Aorta (tissue), 5 donors: ENCODE data around the gene ACTL7A. TPM values are rescaled to one million over a fixed set of nuclear protein-coding genes. Genes with fewer than 3 reads are reported as not detected.
"Not testable (repeated sequence)": the region's sequence is repeated elsewhere in the genome, so short reads cannot be mapped to it uniquely, and the experiment has no call there.

Experiments used
- ATAC-seq: fragments of 200-7000 bp; cut with Tn5 transposase; one replicate; pipeline ENCODE4 v1.9.1; 2022; ENCODE audit warnings: moderate library complexity; ENCODE audit not compliant: low FRiP score
- DNase-seq, 2 donors: peaks; one replicate each; pipeline ENCODE4 v3.0.0-alpha.2; 2020
- H3K27ac ChIP-seq, 2 donors: one replicate each; pipeline ENCODE4 v1.5.1; 2013; ENCODE audit warnings: low read length in 2 of 2, mild to moderate bottlenecking in 2 of 2, moderate library complexity in 2 of 2, control low read depth in 1 of 2, inconsistent platforms in 1 of 2, low read depth in 1 of 2
- H3K27me3 ChIP-seq, 2 donors: one replicate each; pipeline ENCODE4 v1.6.1; 2013; ENCODE audit warnings: control low read depth in 1 of 2, low read length in 1 of 2, mild to moderate bottlenecking in 1 of 2, moderate library complexity in 1 of 2; ENCODE audit not compliant: insufficient read depth in 2 of 2, control insufficient read depth in 1 of 2
- H3K36me3 ChIP-seq, 2 donors: one replicate each; pipeline ENCODE4 v1.6.1; 2013; ENCODE audit warnings: control low read depth in 1 of 2, low read length in 1 of 2, mild to moderate bottlenecking in 1 of 2; ENCODE audit not compliant: insufficient read depth in 2 of 2, control insufficient read depth in 1 of 2
- H3K4me1 ChIP-seq, 2 donors: one replicate each; pipeline ENCODE4 v1.6.1; 2013; ENCODE audit warnings: low read length in 2 of 2, control low read depth in 1 of 2, mild to moderate bottlenecking in 1 of 2, moderate library complexity in 1 of 2; ENCODE audit not compliant: insufficient read depth in 2 of 2, control insufficient read depth in 1 of 2
- H3K4me3 ChIP-seq, 2 donors: one replicate each; pipeline ENCODE4 v1.5.1; 2013; ENCODE audit warnings: low read length in 2 of 2, control low read depth in 1 of 2, mild to moderate bottlenecking in 1 of 2
- H3K9me3 ChIP-seq: one replicate; pipeline ENCODE4 v1.6.1; 2013; ENCODE audit warnings: mild to moderate bottlenecking, low read length; ENCODE audit not compliant: control insufficient read depth
- WGBS, 2 donors: extraction: QIAGEN DNeasy Blood & Tissue Kit; methylation state at CpG; one replicate each; pipeline ENCODE4 v1.1.7; 2013; 5-methylcytosine and 5-hydroxymethylcytosine counted together
- intact Hi-C, 2 donors: fragments of 100-400 bp; cut with DNase I; formaldehyde crosslinking; loops; one replicate each; pipeline versions ENCODE4 v1.14.2 to v1.15.0; 2022
- polyA plus RNA-seq, 2 donors: library from polyadenylated mRNA; stranded (reverse); fragments of 200-250 nt; gene quantifications; one replicate each; pipeline ENCODE4 v1.2.3, GENCODE V29; 2013
- total RNA-seq, 2 donors: library from RNA; stranded (reverse); fragmentation: NEBNext Ultra II Directional; extraction: Animal tissue kit (Norgen Biotek cat#: 25700); gene quantifications; one replicate each; pipeline ENCODE4 v1.2.1, GENCODE V29; 2021
- donor health status: healthy with polysubstance abuse.
- donor health status: Bipolar disorder and iron deficiency.
- donor health status: DM: no; HTN: no; CAD: no.
- donor health status: DM: no; HTN: no; CAD: no.
- donor health status: DM: yes; HTN: yes; CAD: no.

ACTL7A gene
- total and polyA plus RNA-seq, 4 donors, result not detected

GRCh38 chr9:108832179-108832500, 29.9 kb upstream of the ACTL7A start:
- no peaks in the 10 kb centered on the region for H3K27me3 ChIP-seq
- H3K36me3 ChIP-seq, result no peaks in the 10 kb centered on the region
- H3K9me3 ChIP-seq, result peaks cover 2% of the 10 kb centered on the region
- ATAC-seq, result no peak
- WGBS, 2 donors, result 88 to 94% methylated on average over 3 of the region's 3 CpGs
- H3K4me3 ChIP-seq, result no peak overlapping the region
- no peaks in the 10 kb centered on the region for H3K4me1 ChIP-seq
- DNase-seq, result no peak
- H3K27ac ChIP-seq, result no peak overlapping the region
- intact Hi-C loops, result no loop called here

DNA sequence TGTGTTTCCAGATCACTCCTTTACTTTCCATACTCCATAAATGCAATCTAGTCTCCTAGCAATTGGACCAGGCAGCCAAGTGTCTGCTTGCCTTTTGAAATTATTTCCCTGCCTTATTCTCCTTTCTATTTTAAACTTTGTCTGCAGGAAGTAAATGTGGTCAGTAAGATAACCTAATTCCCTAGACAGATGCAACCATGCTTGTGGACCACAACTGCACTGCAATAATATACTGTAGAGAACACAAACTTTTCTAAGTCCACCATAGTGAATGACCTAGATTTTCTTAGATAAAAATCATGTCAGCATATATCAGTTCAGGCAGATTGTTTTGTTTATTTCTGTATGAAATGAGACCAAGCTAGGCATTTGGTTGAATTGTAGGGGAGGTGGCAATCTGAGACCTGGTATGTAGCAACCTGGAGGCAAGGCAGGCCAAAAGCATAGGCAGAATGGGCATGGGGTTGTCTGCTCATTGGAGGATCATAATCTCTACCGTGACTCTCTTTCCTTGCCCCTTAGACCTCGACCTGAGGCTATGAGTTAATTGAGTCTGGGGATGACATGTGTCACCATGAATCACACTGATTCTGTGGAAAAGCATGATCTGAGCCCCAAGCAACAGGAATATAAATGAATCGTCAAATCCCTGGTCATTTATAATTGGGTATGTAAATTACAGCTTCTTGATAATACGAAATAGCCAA, 27.0 kb upstream of the ACTL7A start:
- Histone ChIP-seq H3K27me3 (no peaks in the 10 kb centered on the region), H3K36me3 (no peaks in the 10 kb centered on the region), H3K4me3 (no peak overlapping the region), H3K9me3 (peaks cover 3% of the 10 kb centered on the region), H3K4me1 (no peaks in the 10 kb centered on the region), H3K27ac (no peak overlapping the region)
- DNase-seq (no peak), ATAC-seq (no peak)
- intact Hi-C loops, result no loop called here
- 66 to 73% methylated on average over 4 of the region's 4 CpGs for WGBS, 2 donors

DNA sequence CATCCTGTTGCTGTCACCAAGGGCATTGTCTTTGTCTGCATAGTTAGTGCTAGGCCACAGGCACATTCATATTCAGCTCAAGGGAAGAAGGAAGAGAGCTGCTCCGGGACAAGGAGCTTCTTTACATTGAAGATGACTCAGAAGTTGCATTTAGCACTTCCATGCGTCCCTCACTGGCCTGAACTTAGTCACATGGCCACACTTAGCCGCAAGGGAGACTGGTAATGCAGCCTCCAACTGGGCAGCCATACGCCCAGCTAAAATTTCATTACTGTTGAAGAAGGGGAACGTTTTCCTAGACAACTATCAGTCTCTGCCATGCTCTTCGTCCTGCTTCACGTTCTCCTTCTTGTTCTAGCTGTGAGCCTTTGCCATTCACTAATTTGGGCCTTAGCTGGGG, 26.2 kb upstream of the ACTL7A start:
- H3K27ac ChIP-seq, result no peak overlapping the region
- H3K4me3 ChIP-seq, result no peak overlapping the region
- H3K9me3 ChIP-seq, result peaks cover 3% of the 10 kb centered on the region
- no peaks in the 10 kb centered on the region for H3K36me3 ChIP-seq
- no peaks in the 10 kb centered on the region for H3K4me1 ChIP-seq
- DNase-seq (no peak), ATAC-seq (no peak)
- WGBS, 2 donors, result 91 to 93% methylated on average over 7 of the region's 7 CpGs
- intact Hi-C loops, result no loop called here
- no peaks in the 10 kb centered on the region for H3K27me3 ChIP-seq

DNA sequence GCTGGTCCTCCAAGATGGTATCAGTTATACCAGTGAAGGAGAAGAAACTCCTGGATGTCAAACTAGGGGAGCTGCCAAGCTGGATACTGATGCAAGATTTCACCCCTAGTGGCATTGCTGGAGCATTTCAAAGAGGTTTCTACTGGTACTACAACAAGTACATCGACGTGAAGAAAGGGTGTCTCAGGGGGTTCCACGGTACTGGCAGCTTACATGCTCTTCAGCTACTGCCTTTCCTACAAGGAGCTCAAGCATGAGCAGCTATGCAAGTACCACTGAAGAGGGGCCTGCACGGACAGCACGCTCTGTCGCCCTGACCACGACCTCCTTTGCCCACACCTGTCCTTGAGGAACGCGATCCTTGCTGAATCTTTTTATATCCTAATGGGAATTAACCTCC, 25.7 kb upstream of the ACTL7A start:
- ATAC-seq (no peak), DNase-seq (no peak)
- no peaks in the 10 kb centered on the region for H3K36me3 ChIP-seq
- intact Hi-C loops, result no loop called here
- no peaks in the 10 kb centered on the region for H3K27me3 ChIP-seq
- 92% methylated on average over 9 of the region's 9 CpGs for WGBS, 2 donors
- no peak overlapping the region for H3K27ac ChIP-seq
- peaks cover 3% of the 10 kb centered on the region for H3K9me3 ChIP-seq
- H3K4me3 ChIP-seq, result no peak overlapping the region
- H3K4me1 ChIP-seq, result no peaks in the 10 kb centered on the region

DNA sequence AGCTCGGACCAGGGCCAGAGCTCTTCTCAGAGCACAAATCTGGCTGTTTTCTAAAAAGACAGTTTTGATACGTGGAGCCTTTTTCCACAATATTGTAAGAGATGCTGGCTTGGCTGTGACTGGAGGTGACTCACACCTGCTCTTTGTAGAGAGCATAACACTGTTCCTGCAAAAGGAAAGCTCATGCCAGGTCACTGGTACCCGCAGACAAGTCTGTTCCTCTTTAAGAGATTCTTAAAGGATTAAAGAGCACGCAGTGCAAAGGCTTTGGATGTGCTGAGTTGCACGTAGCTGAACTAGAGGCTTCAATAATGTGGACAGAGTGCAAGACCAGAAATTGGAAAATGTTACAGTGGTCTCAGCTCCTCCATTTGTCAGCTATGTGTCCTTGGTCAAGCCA, 25.3 kb upstream of the ACTL7A start:
- H3K4me1 ChIP-seq, result no peaks in the 10 kb centered on the region
- WGBS, 2 donors, result 66 to 77% methylated on average over 5 of the region's 5 CpGs
- no peaks in the 10 kb centered on the region for H3K27me3 ChIP-seq
- H3K36me3 ChIP-seq, result no peaks in the 10 kb centered on the region
- H3K27ac ChIP-seq, result no peak overlapping the region
- DNase-seq (no peak), ATAC-seq (no peak)
- peaks cover 3% of the 10 kb centered on the region for H3K9me3 ChIP-seq
- intact Hi-C loops, result no loop called here
- H3K4me3 ChIP-seq, result no peak overlapping the region

GRCh38 chr9:108837530-108837929, 24.5 kb upstream of the ACTL7A start:
- DNase-seq, result no peak

GRCh38 chr9:108838017-108838416, 24.0 kb upstream of the ACTL7A start:
- H3K27ac ChIP-seq, result no peak overlapping the region
- no peak overlapping the region for H3K4me3 ChIP-seq
- ATAC-seq, result no peak
- no peaks in the 10 kb centered on the region for H3K4me1 ChIP-seq
- WGBS, 2 donors, result 72 to 82% methylated on average over 6 of the region's 6 CpGs
- H3K9me3 ChIP-seq, result peaks cover 3% of the 10 kb centered on the region
- no peaks in the 10 kb centered on the region for H3K27me3 ChIP-seq
- no peaks in the 10 kb centered on the region for H3K36me3 ChIP-seq
- no peak for DNase-seq
- intact Hi-C loops, result no loop called here

More at GRCh38 chr9:108837530-108837929, 24.5 kb upstream of the ACTL7A start:
- Histone ChIP-seq H3K4me3 (no peak overlapping the region), H3K4me1 (no peaks in the 10 kb centered on the region), H3K36me3 (no peaks in the 10 kb centered on the region), H3K27ac (no peak overlapping the region), H3K27me3 (no peaks in the 10 kb centered on the region), H3K9me3 (peaks cover 3% of the 10 kb centered on the region)
- no peak for ATAC-seq
- 84 to 86% methylated on average over 4 of the region's 4 CpGs for WGBS, 2 donors
- intact Hi-C loops, result no loop called here

DNA sequence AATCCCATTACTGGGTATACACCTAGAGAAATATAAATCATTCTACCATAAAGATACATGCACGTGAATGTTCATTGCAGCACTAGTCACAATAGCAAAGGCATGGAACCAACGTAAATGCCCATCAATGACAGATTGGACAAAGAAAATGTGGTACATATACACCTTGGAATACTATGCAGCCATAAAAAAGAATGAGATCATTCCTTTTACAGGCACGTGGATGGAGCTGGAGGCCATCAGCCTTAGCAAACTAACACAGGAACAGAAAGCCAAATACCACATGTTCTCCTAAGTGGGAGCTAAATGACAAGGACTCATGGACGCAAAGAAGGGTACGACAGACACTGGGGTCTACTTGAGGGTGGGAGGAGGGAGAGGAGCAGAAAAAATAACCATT, 22.5 kb upstream of the ACTL7A start:
- H3K27me3 ChIP-seq, H3K36me3 ChIP-seq, ATAC-seq, intact Hi-C loops, H3K4me1 ChIP-seq, H3K9me3 ChIP-seq, H3K27ac ChIP-seq, H3K4me3 ChIP-seq, DNase-seq: not testable (repeated sequence)
- WGBS, 2 donors, result 90% methylated on average over 5 of the region's 5 CpGs

DNA sequence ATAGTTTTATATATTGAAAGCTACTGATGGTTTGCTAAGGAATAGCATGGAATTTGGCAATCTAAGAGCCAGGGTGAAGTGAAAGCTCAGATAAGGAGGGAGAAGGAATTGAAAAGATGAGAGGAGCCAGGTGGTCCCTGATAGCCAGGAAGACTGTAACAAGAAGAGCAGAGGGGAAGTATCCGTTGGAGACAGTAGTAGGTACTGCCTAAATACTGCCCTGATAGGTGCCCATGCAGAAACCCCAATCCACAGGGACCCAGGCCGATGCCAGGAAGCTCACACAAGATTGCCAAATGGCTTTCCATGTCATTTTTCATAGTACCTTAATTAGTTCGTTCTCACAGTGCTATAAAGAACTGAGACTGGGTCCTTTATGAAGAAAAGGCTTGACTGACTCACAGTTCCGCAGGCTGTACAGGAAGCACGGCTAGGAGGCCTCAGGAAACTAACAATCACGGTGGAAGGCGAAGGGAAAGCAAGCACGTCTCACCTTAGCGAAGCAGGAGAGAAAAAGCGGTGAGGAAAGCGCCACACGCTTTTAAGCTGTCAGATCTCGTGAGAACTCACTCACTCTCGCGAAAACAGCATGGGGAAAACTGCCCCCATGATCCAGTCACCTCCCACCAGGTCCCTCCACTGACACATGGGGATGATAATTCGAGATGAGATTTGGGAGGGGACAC, 19.3 kb upstream of the ACTL7A start:
- H3K36me3 ChIP-seq, result no peaks in the 10 kb centered on the region
- intact Hi-C loops, result no loop called here
- H3K4me1 ChIP-seq, result no peaks in the 10 kb centered on the region
- no peak overlapping the region for H3K27ac ChIP-seq
- no peak overlapping the region for H3K4me3 ChIP-seq
- ATAC-seq, result no peak
- H3K27me3 ChIP-seq, result no peaks in the 10 kb centered on the region
- no peak for DNase-seq
- H3K9me3 ChIP-seq, result peaks cover 1% of the 10 kb centered on the region
- 78 to 79% methylated on average over 16 of the region's 16 CpGs for WGBS, 2 donors
